H1 (cell line): ENCODE measurements around the gene SEC61A1. TPM values are rescaled to one million over a fixed set of nuclear protein-coding genes. Genes with fewer than 3 reads are reported as not detected.

ENCODE experiments used
- CTCF ChIP-seq, 3 experiments: IDR thresholded peaks; 1 replicate in 2 of 3; 2 replicates in 1 of 3; pipeline versions ENCODE4 v1.5.1 to v1.6.1; 2011; ENCODE audit warnings: low read length in 3 of 3, mild to moderate bottlenecking in 3 of 3, inconsistent platforms in 2 of 3, low read depth in 1 of 3, moderate library complexity in 1 of 3; ENCODE audit not compliant: insufficient read depth in 1 of 3; ENCODE audit errors: control extremely low read depth in 1 of 3
- MAFK ChIP-seq: IDR thresholded peaks from 2 replicates; pipeline ENCODE4 v1.6.1; 2012; ENCODE audit warnings: low read depth, mild to moderate bottlenecking, improper control_type of control experiment, low read length
- MAX ChIP-seq: IDR thresholded peaks from 2 replicates; pipeline ENCODE4 v1.6.1; 2012; ENCODE audit warnings: inconsistent platforms
- polyA plus RNA-seq, 7 experiments: library from polyadenylated mRNA; depleted of rRNA in 3 of 7; stranded (reverse) in 5 of 7; unstranded in 2 of 7; fragments of >200 nt in 5 of 7; fragments of 200-250 nt in 2 of 7; gene quantifications; 1 replicate in 5 of 7; 2 replicates in 1 of 7; 4 replicates in 1 of 7; pipeline versions ENCODE4 v1.2.1 to v1.2.3, GENCODE V29; 2011 to 2013; ENCODE audit warnings: missing spikeins in 2 of 7, mixed read lengths in 2 of 7
- small RNA-seq: library from polyadenylated mRNA; stranded (forward); fragments of <200 nt; extraction: miRNeasy Mini kit (QIAGEN cat#:217004); gene quantifications from one replicate; pipeline ENCODE3, GENCODE V24; 2013; ENCODE audit not compliant: insufficient read depth
- total RNA-seq: library from RNA; stranded (reverse); fragmentation: NEBNext Ultra II Directional; extraction: Animal tissue kit (Norgen Biotek cat#: 25700); gene quantifications from 2 replicates; pipeline ENCODE4 v1.2.1, GENCODE V29; 2021

Gene SEC61A1
- total and polyA plus RNA-seq, 2 of the 8 experiments (the other 6 are each of a cell fraction or from before 2014, with no cell fraction given) = 133 to 165 TPM

- TF ChIP-seq CTCF (IDR thresholded peaks at IDR 0.05; ENCODE audit: control extremely low read depth in 1 of 3, insufficient read depth in 1 of 3, low read depth in 1 of 3, low read length in 3 of 3) (no peak), MAFK (no peak), MAX (no peak)
Measured at GRCh38 chr3:128113817-128114794, 61.9 kb downstream of the SEC61A1 start (continued).

Small RNAs within 50 kb of the gene (small RNA-seq; reads per million reads assigned to genes)
- gene RNU2-37P = not detected

Other genes starting within 250 kb of the SEC61A1 start
- gene MGLL, start 229.9 kb upstream of the SEC61A1 start, total RNA-seq = 0.34 and 0.75 TPM in 2 replicates
- gene MGLL, start 229.9 kb upstream of the SEC61A1 start, polyA plus RNA-seq (2011; rRNA removed) = 0.05 and 0.24 TPM in 2 replicates
- gene KBTBD12, start 137.2 kb upstream of the SEC61A1 start, total RNA-seq = 0.17 and 0.63 TPM in 2 replicates
- 0.20 and 0.33 TPM in 2 replicates for gene KBTBD12, start 137.2 kb upstream of the SEC61A1 start, polyA plus RNA-seq (2011; rRNA removed)
- gene RUVBL1, start 71.4 kb downstream of the SEC61A1 start, total RNA-seq = 131 and 135 TPM in 2 replicates
- 112 and 113 TPM in 2 replicates for gene RUVBL1, start 71.4 kb downstream of the SEC61A1 start, polyA plus RNA-seq (2011; rRNA removed)
- 13.1 and 13.8 TPM in 2 replicates for gene EEFSEC, start 101.0 kb downstream of the SEC61A1 start, total RNA-seq
- 19.8 and 27.6 TPM in 2 replicates for gene EEFSEC, start 101.0 kb downstream of the SEC61A1 start, polyA plus RNA-seq (2011; rRNA removed)